22Rv1 (cell line): ENCODE measurements around the gene FAM120B.

Experiments used
- ZFX ChIP-seq: fragments of 450-650 bp; IDR thresholded peaks from 2 replicates; pipeline ENCODE4 v1.6.1; 2017; ENCODE audit warnings: antibody characterized with exemption, borderline replicate concordance
- TF ChIP-seq, protein P1 (sequence below): fragments of 450-650 bp; IDR thresholded peaks from 2 replicates; pipeline ENCODE4 v1.5.1; 2017; ENCODE audit warnings: mild to moderate bottlenecking

DNA sequence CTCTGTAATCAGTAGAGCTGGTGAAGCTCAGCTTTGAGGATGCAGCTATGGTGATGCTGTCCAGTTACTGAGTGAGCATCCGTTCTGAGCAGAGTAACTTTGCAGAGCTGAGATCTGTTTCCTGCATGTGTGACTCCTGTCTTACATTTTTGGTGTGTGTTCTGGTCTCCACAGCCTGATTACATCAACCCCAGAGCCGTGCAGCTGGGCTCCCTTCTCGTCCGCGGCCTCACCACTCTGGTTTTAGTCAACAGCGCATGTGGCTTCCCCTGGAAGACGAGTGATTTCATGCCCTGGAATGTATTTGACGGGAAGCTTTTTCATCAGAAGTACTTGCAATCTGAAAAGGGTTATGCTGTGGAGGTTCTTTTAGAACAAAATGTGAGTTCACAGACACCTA is 81.6 kb downstream of the FAM120B start:
- TF ChIP-seq, protein P1, sequence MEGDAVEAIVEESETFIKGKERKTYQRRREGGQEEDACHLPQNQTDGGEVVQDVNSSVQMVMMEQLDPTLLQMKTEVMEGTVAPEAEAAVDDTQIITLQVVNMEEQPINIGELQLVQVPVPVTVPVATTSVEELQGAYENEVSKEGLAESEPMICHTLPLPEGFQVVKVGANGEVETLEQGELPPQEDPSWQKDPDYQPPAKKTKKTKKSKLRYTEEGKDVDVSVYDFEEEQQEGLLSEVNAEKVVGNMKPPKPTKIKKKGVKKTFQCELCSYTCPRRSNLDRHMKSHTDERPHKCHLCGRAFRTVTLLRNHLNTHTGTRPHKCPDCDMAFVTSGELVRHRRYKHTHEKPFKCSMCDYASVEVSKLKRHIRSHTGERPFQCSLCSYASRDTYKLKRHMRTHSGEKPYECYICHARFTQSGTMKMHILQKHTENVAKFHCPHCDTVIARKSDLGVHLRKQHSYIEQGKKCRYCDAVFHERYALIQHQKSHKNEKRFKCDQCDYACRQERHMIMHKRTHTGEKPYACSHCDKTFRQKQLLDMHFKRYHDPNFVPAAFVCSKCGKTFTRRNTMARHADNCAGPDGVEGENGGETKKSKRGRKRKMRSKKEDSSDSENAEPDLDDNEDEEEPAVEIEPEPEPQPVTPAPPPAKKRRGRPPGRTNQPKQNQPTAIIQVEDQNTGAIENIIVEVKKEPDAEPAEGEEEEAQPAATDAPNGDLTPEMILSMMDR: no peak
- no peak for TF ChIP-seq ZFX
